ENCODE results near the gene NSUN5. TPM values are rescaled to one million over a fixed set of nuclear protein-coding genes. Genes with fewer than 3 reads are reported as not detected.
"Not testable (repeated sequence)": the region's sequence is repeated elsewhere in the genome, so short reads cannot be mapped to it uniquely, and the experiment has no call there.

NSUN5 gene
- 8.5 TPM for total RNA-seq

GRCh38 chr7:73308665-73309214, at the start of gene NSUN5:
Gene NSUN5, minus strand, starts transcription at chr7:73308826. Its CDS starts 36 bp downstream, at chr7:73308790.
- ATAC-seq: peak; percentile 97

DNA sequence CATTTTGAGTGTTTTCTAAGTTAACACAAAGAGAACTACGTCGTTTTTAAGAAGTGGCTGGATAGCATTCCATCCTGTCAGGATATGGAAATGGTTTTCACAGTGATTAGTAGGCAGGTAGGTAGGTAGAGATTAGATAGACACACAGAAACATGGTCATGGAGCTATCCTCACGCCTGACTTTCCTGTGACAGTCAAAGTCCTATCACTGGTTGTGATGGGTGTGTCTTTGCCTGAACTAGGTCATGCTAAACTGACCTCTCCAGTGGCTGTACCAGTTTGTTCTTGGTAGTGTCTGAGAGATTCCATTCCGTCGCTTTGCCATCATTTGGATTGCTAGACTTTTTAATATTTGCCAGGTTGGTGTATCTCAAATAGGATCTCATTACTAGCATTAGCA, 47.5 kb upstream of the NSUN5 start:
- ATAC-seq (peak; percentile 65), DNase-seq (ENCODE audit: low spot score) (no peak)

More at GRCh38 chr7:73308665-73309214, at the start of gene NSUN5:
- peak; percentile 90 for DNase-seq (ENCODE audit: low spot score)

- ATAC-seq (no peak), DNase-seq (ENCODE audit: low spot score) (no peak)
Measured at GRCh38 chr7:73354821-73355220, 46.2 kb upstream of the NSUN5 start.

GRCh38 chr7:73354196-73354595, 45.6 kb upstream of the NSUN5 start:
- DNase-seq (ENCODE audit: low spot score): no peak
- peak; percentile 12 for ATAC-seq

DNA sequence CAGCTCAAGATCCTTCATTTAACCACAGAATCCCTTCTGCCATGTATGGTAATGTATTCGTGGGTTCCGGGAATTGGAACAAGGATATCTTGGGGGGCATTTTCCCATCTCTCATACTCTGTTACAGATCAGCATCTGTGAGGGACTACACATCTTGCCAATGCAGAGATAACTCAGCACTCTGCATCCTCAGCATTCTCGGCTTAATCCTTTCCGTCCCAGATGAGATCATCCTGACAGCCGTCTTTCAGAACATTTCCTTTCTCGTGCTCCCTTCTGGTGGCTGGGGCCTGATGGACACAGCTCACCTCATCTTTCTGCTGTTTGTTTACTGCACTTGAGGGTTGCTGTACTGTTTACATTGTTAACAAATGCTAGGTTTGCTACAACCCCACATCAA, 44.6 kb upstream of the NSUN5 start:
- DNase-seq (ENCODE audit: low spot score): no peak
- no peak for ATAC-seq

DNA sequence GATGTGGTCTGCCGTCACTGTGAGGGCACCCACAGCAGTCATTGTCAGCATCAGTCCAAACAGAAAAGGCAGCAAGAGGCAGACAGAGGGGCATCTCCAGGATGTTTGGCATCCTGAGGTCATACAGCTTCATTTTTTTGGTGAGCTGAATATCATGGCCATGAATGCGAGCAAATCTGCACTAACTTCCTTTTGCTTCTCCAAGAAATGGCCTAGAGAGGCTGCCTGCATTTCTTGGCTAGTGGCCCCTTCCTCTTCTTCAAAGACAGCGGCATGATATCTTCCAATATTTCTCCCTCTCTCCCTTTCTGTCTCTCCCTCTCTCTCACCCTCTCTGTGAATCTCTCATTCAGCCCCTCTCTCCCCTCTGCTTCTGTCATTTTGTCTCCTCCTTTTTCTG, 44.2 kb upstream of the NSUN5 start:
- no peak for DNase-seq (ENCODE audit: low spot score)
- ATAC-seq: no peak

DNA sequence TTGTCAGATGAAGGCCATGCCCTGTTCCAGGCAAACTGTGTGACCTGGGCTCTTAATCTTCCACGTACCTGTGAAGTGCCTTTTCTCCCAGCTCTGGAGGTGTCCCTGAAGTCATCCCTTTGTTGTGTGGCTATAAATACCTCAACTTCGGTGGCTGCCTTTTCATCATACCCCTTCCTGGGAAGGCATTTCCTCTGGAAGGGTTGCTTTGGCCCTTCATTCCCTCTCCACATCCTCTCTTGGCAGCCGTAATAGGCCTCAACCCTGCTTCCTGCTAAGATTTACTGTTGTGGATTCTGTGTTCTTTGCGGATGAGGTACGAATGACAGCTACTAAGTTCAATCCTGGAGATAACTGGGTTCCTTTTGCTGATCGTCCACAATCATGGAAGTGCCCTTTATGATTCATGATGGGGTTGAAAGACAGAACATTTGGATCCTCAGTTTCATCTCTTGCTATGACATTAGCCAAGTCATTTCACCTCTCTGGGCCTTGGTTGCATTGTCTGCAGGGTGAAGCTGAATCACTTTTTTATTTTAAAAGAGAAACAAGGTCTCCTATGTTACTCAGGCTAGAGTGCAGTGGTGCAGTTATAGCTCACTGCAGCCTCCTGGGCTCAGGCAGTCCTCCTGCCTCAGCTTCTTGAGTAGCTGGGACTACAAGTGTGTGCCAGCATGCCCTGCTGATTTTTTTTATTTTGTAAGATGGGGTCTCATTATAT, 43.0 kb upstream of the NSUN5 start:
- peak; percentile 20 for ATAC-seq
- no peak for DNase-seq (ENCODE audit: low spot score)

DNA sequence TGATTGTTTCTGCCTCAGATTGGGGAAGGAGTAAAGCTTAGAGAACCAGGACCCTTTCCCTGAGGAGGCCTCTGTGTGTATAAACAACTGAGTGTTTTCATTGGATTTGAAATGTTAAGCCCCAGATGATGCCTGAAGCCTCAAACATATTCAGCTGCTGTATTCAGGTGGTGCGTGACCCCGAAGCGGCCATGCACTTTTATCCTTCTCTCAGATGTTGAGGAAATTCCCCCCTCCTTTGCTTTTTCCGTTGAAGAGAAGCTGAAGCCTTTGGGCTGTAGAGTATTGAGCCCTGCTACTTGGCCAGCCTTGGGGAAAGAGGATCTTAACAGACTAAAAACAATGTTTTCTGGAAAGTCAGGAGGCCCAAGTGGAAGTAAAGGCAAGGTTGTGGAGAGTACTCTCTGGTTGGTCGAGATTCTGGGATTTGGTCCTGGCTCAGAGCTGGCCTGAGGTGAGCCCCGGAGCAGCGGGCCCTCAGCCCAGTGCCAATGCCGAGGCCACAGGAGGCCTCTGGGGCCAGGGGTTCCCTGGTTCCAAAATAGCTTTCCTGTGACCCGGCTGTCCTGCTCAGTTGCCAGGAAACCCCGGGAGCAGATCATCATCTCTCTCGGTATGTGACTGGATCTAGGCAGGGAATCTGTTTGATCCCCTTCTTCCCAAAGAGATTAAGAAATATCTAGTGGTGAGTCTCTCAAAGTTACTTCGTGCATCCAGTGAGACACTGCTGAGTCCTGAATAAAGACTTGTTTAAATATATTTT, 41.9 kb upstream of the NSUN5 start:
- ATAC-seq: no peak
- no peak for DNase-seq (ENCODE audit: low spot score)

- ATAC-seq: no peak
- no peak for DNase-seq (ENCODE audit: low spot score)
Measured at GRCh38 chr7:73349763-73350162, 41.1 kb upstream of the NSUN5 start.

GRCh38 chr7:73345951-73346350, 37.3 kb upstream of the NSUN5 start:
- no peak for ATAC-seq
- DNase-seq (ENCODE audit: low spot score): no peak

GRCh38 chr7:73345538-73345937, 36.9 kb upstream of the NSUN5 start:
- ATAC-seq (peak; percentile 67), DNase-seq (ENCODE audit: low spot score) (no peak)

DNA sequence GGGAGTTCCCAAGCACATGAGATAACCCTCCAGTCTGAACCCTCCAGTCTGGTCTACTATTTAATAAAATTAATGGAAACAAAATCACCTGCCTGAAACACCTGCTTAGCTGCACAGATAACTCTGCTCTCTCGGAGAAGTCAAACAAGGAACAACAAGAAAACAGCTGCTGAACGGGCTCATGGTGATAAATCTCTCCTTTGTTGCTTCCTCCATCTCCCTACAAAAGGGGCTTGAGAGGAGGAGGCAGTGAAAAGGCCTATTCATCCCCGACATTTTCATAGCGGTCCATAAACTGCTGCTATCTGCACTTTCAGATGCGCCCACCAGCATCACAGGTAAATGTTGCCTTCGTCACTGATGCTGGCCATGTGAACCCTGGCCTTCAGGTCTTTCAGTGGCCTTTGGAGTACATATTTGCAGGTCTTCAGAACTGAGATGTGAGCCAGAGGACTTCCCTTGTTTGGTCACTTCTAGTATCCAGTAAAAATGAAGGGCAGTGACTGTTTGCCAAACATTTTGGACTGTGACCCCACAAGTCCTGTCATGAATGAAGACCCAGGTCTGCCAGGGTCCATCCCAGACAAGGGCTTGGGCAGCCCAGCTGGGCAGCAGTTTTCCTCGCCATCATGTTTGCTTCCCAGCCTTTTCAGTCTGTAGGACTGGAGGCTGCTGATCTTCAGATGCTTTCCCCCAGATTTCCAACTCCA, 35.2 kb upstream of the NSUN5 start:
- peak; percentile 64 for ATAC-seq

GRCh38 chr7:73342645-73343044, 34.0 kb upstream of the NSUN5 start:
- DNase-seq (ENCODE audit: low spot score): no peak
- peak; percentile 85 for ATAC-seq

More for the DNA sequence above, 35.2 kb upstream of the NSUN5 start:
- DNase-seq (ENCODE audit: low spot score): peak; percentile 58

- ATAC-seq (no peak), DNase-seq (ENCODE audit: low spot score) (no peak)
Measured at GRCh38 chr7:73341877-73342276, 33.3 kb upstream of the NSUN5 start.

- DNase-seq (ENCODE audit: low spot score) (no peak), ATAC-seq (no peak)
Measured at GRCh38 chr7:73340514-73340913, 31.9 kb upstream of the NSUN5 start.

DNA sequence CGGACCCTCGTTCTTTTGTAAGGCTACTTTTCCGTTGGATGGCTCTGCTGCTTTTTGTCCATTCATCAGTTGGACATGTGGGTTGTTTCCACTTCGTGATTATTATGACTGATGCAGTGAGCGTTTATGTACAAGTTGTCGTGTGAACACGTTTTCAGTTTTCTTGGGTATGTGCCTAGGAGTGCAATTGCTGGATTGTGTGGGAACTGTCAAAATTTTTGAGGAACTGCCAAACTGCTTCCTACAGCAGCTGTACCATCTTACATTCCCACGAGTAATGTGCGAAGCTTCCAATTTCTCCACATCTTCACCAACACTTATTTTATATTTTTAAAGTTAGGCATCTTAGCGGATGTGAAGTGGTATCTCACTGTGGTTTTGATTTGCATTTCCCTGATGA, 29.7 kb upstream of the NSUN5 start:
- ATAC-seq: no peak
- DNase-seq (ENCODE audit: low spot score): no peak

GRCh38 chr7:73332447-73332846, 23.8 kb upstream of the NSUN5 start:
- no peak for ATAC-seq

DNA sequence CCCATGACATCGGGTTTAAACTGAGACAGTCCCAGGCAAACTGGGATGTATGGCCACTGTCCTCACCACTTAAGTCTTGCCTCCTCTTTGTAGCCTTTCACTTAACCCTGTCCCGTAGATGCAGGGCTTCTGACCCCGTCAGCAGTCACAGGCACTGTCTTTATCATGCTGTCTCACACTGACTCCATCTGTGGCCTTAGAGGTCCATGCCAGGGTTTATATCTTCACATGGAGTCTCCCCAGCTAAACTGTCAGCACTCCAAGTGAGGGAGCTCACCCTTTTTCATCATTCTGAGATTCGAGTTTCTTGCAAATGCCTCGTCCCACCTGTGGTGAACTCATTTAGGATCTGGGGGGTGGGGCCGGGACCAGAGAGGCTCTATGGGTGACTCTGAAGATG, 22.1 kb upstream of the NSUN5 start:
- ATAC-seq: no peak

More at GRCh38 chr7:73332447-73332846, 23.8 kb upstream of the NSUN5 start:
- DNase-seq (ENCODE audit: low spot score): no peak

DNA sequence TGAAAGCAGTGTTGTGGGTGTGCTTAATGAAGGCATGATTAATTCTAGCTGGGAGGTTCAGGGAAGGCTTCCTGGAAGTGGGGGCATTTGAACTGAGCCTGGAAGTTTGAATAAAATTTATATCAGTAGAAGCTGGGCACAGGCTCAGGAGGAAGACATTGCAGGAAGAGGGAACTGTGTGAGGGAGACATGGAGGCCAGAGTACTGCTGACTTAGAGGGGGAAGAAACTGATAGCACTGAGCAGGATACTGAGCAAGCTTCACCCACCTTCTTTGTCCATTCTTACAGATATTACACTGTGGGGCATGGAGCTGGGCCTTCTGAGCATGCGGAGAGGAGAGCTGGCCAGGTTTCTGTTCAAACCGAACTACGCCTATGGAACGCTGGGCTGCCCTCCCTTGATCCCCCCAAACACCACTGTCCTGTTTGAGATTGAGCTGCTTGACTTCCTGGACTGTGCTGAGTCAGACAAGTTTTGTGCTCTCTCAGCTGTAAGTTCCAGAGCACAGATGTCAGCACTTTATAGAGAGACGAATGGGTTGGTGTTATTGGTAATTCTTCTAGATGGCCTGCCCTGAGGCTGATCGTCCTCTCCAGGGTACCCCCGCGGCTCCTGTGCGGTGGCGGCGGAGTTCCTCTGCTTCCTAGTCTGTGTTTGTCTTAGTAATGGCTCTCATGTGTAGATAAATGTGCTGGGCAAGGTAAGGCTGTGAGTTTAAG, 21.4 kb upstream of the NSUN5 start:
- no peak for DNase-seq (ENCODE audit: low spot score)
- peak; percentile 71 for ATAC-seq

More for the DNA sequence above, 22.1 kb upstream of the NSUN5 start:
- no peak for DNase-seq (ENCODE audit: low spot score)

- no peak for DNase-seq (ENCODE audit: low spot score)
- ATAC-seq: no peak
Measured at GRCh38 chr7:73328696-73329095, 20.1 kb upstream of the NSUN5 start.

GRCh38 chr7:73327922-73328321, 19.3 kb upstream of the NSUN5 start, which contains the start of the genes FKBP6 and TRIM50:
Gene FKBP6, plus strand, starts transcription at chr7:73328161. Its CDS starts 268 bp downstream, at chr7:73328429.
Gene TRIM50, minus strand, starts transcription at chr7:73328082. Its CDS starts 3,295 bp downstream, at chr7:73324787.
- not testable (repeated sequence) for ATAC-seq; DNase-seq (ENCODE audit: low spot score)

Measured in left lobe of liver (tissue), 2 donors.